ENCODE data around the gene SMARCB1. TPM values are rescaled to one million over a fixed set of nuclear protein-coding genes. Genes with fewer than 3 reads are reported as not detected.

SMARCB1 gene
- total RNA-seq, 1 donor from 2014 or later, result 52.0 TPM

- Histone ChIP-seq H3K4me3 (peak overlapping the region; percentile 70), H3K36me3 (no peaks in the 10 kb centered on the region), H3K4me1 (peaks cover 79% of the 10 kb centered on the region), H3K27ac (replicated peaks) (peak overlapping the region; percentile 83), H3K9me3 (replicated peaks) (no peaks in the 10 kb centered on the region), H3K27me3 (ENCODE audit: low read depth) (no peaks in the 10 kb centered on the region)
- DNase-seq, result peak; percentile 61
- intact Hi-C loops (cut with micrococcal nuclease), result loop anchor here (5.0 kb wide), 1 partner anchor 74 kb away; no protein-coding TSS in a partner anchor
- TF ChIP-seq CTCF (IDR thresholded peaks at IDR 0.05; ENCODE audit: borderline replicate concordance), result no peak
Measured at GRCh38 chr22:23773483-23774113, 13.2 kb upstream of the SMARCB1 start.

DNA sequence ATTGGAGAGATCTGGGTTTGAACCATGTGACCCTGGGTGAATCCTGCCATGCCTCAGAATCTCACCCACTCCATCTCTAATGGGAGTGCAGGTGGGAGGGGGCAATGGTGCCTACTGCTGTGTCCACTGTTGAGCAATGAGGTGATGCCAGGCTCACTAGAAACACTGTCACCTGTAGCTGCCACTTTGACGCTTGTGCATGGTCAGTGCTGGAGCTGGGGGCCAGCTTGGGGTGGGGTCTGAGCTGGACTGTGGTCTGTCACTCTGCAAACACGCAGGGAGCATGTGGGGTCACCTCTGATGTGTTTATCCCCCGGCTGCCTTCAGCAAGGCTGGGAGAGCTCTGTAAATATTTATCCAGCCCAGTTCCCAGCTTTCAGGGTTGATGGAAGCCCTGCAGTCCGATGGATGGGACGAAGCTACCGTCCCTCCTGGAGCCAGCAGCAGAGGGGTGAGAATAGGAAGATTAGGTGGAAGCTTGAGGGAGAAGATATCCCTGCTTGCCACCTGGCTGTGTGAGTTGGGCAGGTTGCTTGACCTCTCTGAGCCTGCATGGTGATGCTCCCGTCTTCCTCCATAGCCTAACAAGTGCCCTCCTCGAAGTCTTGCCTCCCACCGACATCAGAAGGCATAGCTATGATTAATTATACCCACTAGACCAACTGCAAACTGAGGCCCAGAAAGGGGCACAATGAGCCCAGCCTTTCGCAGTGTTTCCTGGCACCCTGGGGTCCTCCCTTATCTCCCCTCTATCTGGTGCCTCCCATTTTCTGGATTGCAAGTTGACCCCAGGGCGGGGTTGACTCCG lies 12.4 kb upstream of the SMARCB1 start:
- H3K9me3 ChIP-seq (replicated peaks), result no peaks in the 10 kb centered on the region
- H3K36me3 ChIP-seq, result peaks cover 4% of the 10 kb centered on the region
- H3K4me3 ChIP-seq, result peak overlapping the region; percentile 70
- TF ChIP-seq CTCF (IDR thresholded peaks at IDR 0.05; ENCODE audit: borderline replicate concordance), result no peak
- peaks cover 71% of the 10 kb centered on the region for H3K4me1 ChIP-seq
- intact Hi-C loops (cut with micrococcal nuclease), result loop anchor here (5.0 kb wide), 1 partner anchor 73 kb away; no protein-coding TSS in a partner anchor
- no peaks in the 10 kb centered on the region for H3K27me3 ChIP-seq (ENCODE audit: low read depth)
- H3K27ac ChIP-seq (replicated peaks), result peak overlapping the region; percentile 83
- no peak for DNase-seq

GRCh38 chr22:23774922-23775436 lies 11.8 kb upstream of the SMARCB1 start:
- H3K4me1 ChIP-seq, result peaks cover 69% of the 10 kb centered on the region
- H3K36me3 ChIP-seq, result peaks cover 7% of the 10 kb centered on the region
- intact Hi-C loops (cut with micrococcal nuclease), result loop anchor here (5.0 kb wide), 1 partner anchor 72 kb away; no protein-coding TSS in a partner anchor
- H3K27me3 ChIP-seq (ENCODE audit: low read depth), result no peaks in the 10 kb centered on the region
- DNase-seq, result no peak
- no peaks in the 10 kb centered on the region for H3K9me3 ChIP-seq (replicated peaks)
- H3K27ac ChIP-seq (replicated peaks), result no peak overlapping the region
- H3K4me3 ChIP-seq, result no peak overlapping the region
- TF ChIP-seq CTCF (IDR thresholded peaks at IDR 0.05; ENCODE audit: borderline replicate concordance), result no peak

DNA sequence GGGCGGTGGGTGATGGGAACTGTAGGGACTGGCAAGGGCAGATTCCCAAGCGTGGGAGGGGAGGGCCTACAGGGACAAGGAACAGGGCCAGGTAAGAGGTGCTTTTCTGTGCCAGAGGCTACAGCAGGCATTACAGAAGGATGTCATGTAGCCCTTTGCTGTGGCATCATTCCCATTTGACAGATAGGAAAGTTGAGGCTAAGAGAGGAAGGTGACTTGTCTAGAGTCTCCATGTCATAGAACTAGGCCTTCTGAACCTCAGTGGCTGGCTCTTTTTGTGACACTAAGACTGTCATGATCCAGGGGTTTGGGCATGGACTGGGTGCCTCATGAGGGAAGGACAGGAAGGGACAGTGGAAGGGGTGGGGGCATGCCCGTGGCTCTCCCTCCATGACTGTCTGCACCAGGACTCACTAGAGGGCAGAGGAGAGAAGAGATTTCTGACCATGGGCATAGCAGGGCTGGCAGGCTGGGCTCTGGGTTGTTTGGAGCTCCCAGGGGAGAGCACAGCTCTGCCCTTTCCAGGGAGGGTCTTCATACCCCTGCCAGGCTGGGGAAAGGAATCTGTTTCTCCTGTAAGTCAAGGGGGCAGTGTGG lies 10.9 kb upstream of the SMARCB1 start:
- TF ChIP-seq CTCF (IDR thresholded peaks at IDR 0.05; ENCODE audit: borderline replicate concordance), result no peak
- H3K4me3 ChIP-seq, result no peak overlapping the region
- DNase-seq, result no peak
- intact Hi-C loops (cut with micrococcal nuclease), result no loop called here
- peaks cover 66% of the 10 kb centered on the region for H3K4me1 ChIP-seq
- H3K36me3 ChIP-seq, result peaks cover 7% of the 10 kb centered on the region
- H3K27me3 ChIP-seq (ENCODE audit: low read depth), result no peaks in the 10 kb centered on the region
- H3K27ac ChIP-seq (replicated peaks), result peak overlapping the region; percentile 19
- no peaks in the 10 kb centered on the region for H3K9me3 ChIP-seq (replicated peaks)

DNA sequence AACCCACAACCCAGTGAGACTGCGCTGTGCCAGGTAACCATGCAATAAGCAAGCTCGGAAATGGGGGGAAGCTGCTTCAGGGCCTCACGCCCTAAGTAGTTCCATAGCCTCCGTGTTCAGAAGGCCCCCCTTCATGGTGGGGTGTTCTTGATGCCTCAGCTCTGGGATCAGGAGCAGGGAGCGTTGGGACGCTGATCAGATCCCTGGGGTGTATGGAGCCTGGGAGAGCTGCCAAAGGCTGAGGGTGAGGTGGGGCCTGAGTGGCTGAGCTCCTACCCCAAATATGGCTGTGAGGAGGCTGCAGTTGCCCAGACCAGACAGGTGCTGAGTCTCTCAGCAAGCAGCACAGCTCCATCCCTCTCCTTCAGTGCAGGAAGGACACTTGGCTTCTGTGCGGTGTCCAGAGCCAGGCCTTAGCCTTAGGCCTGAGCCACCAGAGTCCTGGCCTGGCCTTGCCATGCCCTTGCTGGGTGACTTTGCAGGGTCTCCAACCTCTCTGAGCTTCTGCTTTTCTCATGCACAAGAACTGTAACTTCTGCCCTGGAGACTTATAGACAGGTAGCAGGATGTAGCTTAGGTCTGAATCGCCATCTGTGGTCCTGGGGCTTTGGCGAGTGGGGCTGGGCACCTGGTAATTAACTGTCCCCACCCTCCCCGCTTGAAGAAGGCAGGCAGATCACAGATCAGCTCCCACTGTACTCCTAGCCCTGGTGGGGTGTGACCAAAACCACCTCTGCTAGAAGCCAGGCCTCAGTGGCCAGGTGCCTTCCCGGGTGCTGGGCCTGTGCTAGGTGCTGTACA lies 8.8 kb upstream of the SMARCB1 start:
- Histone ChIP-seq H3K27ac (replicated peaks) (peak overlapping the region; percentile 58), H3K9me3 (replicated peaks) (no peaks in the 10 kb centered on the region), H3K36me3 (peaks cover 7% of the 10 kb centered on the region), H3K4me1 (peaks cover 51% of the 10 kb centered on the region), H3K4me3 (no peak overlapping the region), H3K27me3 (ENCODE audit: low read depth) (no peaks in the 10 kb centered on the region)
- peak; percentile 76 for DNase-seq
- intact Hi-C loops (cut with micrococcal nuclease), result no loop called here
- no peak for TF ChIP-seq CTCF (IDR thresholded peaks at IDR 0.05; ENCODE audit: borderline replicate concordance)

All from left ventricle myocardium inferior (tissue), 1 donor.